Activated gamma-delta T cell (primary cell): ENCODE results near the gene RAB11FIP4.

Experiments used
- DNase-seq: peaks from one replicate; lab custom pipeline; 2025; lab: John Stamatoyannopoulos, UW

The RAB11FIP4 gene

GRCh38 chr17:31386542-31387075, 4.9 kb upstream of the RAB11FIP4 start:
- no peak for DNase-seq

- DNase-seq: no peak
Observed at GRCh38 chr17:31387438-31387837, 4.0 kb upstream of the RAB11FIP4 start.

GRCh38 chr17:31388351-31388750, 3.1 kb upstream of the RAB11FIP4 start:
- DNase-seq: no peak

- no peak for DNase-seq
Observed at GRCh38 chr17:31388770-31389656, 2.5 kb upstream of the RAB11FIP4 start.

GRCh38 chr17:31389657-31390381, 1.7 kb upstream of the RAB11FIP4 start:
- DNase-seq: no peak

- DNase-seq: no peak
Observed at GRCh38 chr17:31390426-31390747, 1.1 kb upstream of the RAB11FIP4 start.

GRCh38 chr17:31390748-31391495, 553 bp upstream of the RAB11FIP4 start:
- no peak for DNase-seq

- DNase-seq: no peak
Observed at GRCh38 chr17:31392002-31392855, 754 bp downstream of the RAB11FIP4 start.

GRCh38 chr17:31392856-31393748, 1.6 kb downstream of the RAB11FIP4 start:
- no peak for DNase-seq

GRCh38 chr17:31393749-31394146, 2.3 kb downstream of the RAB11FIP4 start:
- DNase-seq: no peak

- DNase-seq: no peak
Observed at GRCh38 chr17:31394544-31394943, 3.1 kb downstream of the RAB11FIP4 start.

GRCh38 chr17:31397256-31397939, 5.9 kb downstream of the RAB11FIP4 start:
- DNase-seq: no peak

- DNase-seq: no peak
Observed at GRCh38 chr17:31398381-31399311, 7.2 kb downstream of the RAB11FIP4 start.

- DNase-seq: no peak
Observed at GRCh38 chr17:31400481-31400950, 9.0 kb downstream of the RAB11FIP4 start.

GRCh38 chr17:31401456-31402254, 10.2 kb downstream of the RAB11FIP4 start:
- no peak for DNase-seq

GRCh38 chr17:31404028-31404949, 12.8 kb downstream of the RAB11FIP4 start:
- DNase-seq: no peak
